Endothelial cell of umbilical vein (primary cell): ENCODE results near the gene HBM. TPM values are rescaled to one million over a fixed set of nuclear protein-coding genes. Genes with fewer than 3 reads are reported as not detected.

Experiments used
- BruUV-seq: library from RNA; stranded (reverse); fragments of 400-500 nt; replicated peaks from 2 replicates; lab custom pipeline; 2021; lab: Mats Ljungman, UMichigan
- CTCF ChIA-PET: fragments of 300-600, 350-600 bp; sonication (Branson Sonifier 250); formaldehyde crosslinking; loops from one replicate; lab custom pipeline; 2021; ENCODE audit warnings: antibody characterized with exemption, inconsistent platforms; lab: Charles Lee
- POLR2A ChIA-PET: fragments of 300-600, 350-600 bp; sonication (Branson Sonifier 250); formaldehyde crosslinking; loops from one replicate; lab custom pipeline; 2021; ENCODE audit warnings: antibody characterized with exemption, inconsistent platforms; lab: Charles Lee
- DNase-seq: peaks from one replicate; pipeline ENCODE4 v3.0.0-alpha.2; 2011; ENCODE audit warnings: low read depth, low spot score
- FAIRE-seq: peaks from 2 replicates; lab custom pipeline; 2011; peaks lifted over from hg19 to GRCh38; lab: Jason Lieb, UNC
- H2AFZ ChIP-seq: 2 replicates; pipeline ENCODE4 v1.6.0; 2012; ENCODE audit warnings: low read depth, low read length, control low read depth, inconsistent platforms
- H3K27ac ChIP-seq: 2 replicates; pipeline ENCODE4 v1.5.1; 2011; ENCODE audit warnings: low read depth, mild to moderate bottlenecking, control low read depth, low read length, moderate library complexity; ENCODE audit not compliant: insufficient read depth
- H3K27me3 ChIP-seq, 2 experiments: 2 replicates each; pipeline versions ENCODE4 v1.6.0 to v1.6.1; 2011; ENCODE audit warnings: low read length in 2 of 2, mixed read lengths in 1 of 2; ENCODE audit not compliant: control insufficient read depth in 2 of 2, insufficient read depth in 2 of 2
- H3K36me3 ChIP-seq, 2 experiments: 2 replicates in 1 of 2; 3 replicates in 1 of 2; pipeline ENCODE4 v1.5.1; 2011; ENCODE audit warnings: low read length in 2 of 2, mild to moderate bottlenecking in 1 of 2, moderate library complexity in 1 of 2; ENCODE audit not compliant: control insufficient read depth in 2 of 2, insufficient read depth in 2 of 2; ENCODE audit errors: extremely low read depth in 1 of 2
- H3K4me1 ChIP-seq: 3 replicates; pipeline ENCODE4 v1.5.1; 2011; ENCODE audit warnings: mild to moderate bottlenecking, low read length; ENCODE audit not compliant: control insufficient read depth, insufficient read depth; ENCODE audit errors: extremely low read depth
- H3K4me2 ChIP-seq: 2 replicates; pipeline ENCODE4 v1.6.1; 2011; ENCODE audit warnings: low read length, control low read depth, mixed read lengths; ENCODE audit not compliant: insufficient read depth
- H3K4me3 ChIP-seq, 3 experiments: fragments of 200-600 bp in 1 of 3; sonication (generic), shearing (Covaris generic) in 1 of 3; replicated peaks in 1 of 3; 2 replicates each; pipeline ENCODE4 v1.5.1; 2011 to 2016; ENCODE audit warnings: control low read depth in 3 of 3, low read length in 3 of 3, mild to moderate bottlenecking in 2 of 3, inconsistent platforms in 1 of 3, low read depth in 1 of 3, moderate library complexity in 1 of 3; ENCODE audit not compliant: insufficient read depth in 1 of 3
- H3K79me2 ChIP-seq: 2 replicates; pipeline ENCODE4 v1.6.0; 2012; ENCODE audit warnings: low read length, inconsistent platforms; ENCODE audit not compliant: control insufficient read depth, insufficient read depth
- H3K9ac ChIP-seq: replicated peaks from 2 replicates; pipeline ENCODE3; 2011; ENCODE audit warnings: low read length, control low read depth; ENCODE audit not compliant: insufficient read depth; ENCODE audit errors: extremely low read depth
- H3K9me1 ChIP-seq: replicated peaks from 3 replicates; pipeline ENCODE4 v1.6.0; 2011; ENCODE audit warnings: mild to moderate bottlenecking, low read length; ENCODE audit not compliant: control insufficient read depth, insufficient read depth; ENCODE audit errors: extremely low read depth
- H3K9me3 ChIP-seq: replicated peaks from 2 replicates; pipeline ENCODE4 v1.5.1; 2012; ENCODE audit warnings: low read length, inconsistent platforms; ENCODE audit not compliant: control insufficient read depth, insufficient read depth
- H4K20me1 ChIP-seq: replicated peaks from 2 replicates; pipeline ENCODE3; 2011; ENCODE audit warnings: mild to moderate bottlenecking, low read length; ENCODE audit not compliant: control insufficient read depth, insufficient read depth; ENCODE audit errors: extremely low read depth
- EZH2 ChIP-seq: IDR thresholded peaks from 2 replicates; pipeline ENCODE4 v1.6.1; 2012; ENCODE audit warnings: borderline replicate concordance, low read depth, mild to moderate bottlenecking, moderate library complexity, low read length, inconsistent platforms; ENCODE audit not compliant: severe bottlenecking
- FOS ChIP-seq: IDR thresholded peaks from 2 replicates; pipeline ENCODE4 v1.6.1; 2011; ENCODE audit warnings: mild to moderate bottlenecking, low read length, moderate library complexity, borderline replicate concordance; ENCODE audit not compliant: insufficient read depth
- GATA2 ChIP-seq: IDR thresholded peaks from 2 replicates; pipeline ENCODE4 v1.7.0; 2011; ENCODE audit warnings: low read depth, mild to moderate bottlenecking, moderate library complexity, mixed read lengths, low read length; ENCODE audit not compliant: insufficient read length, insufficient read depth
- JUN ChIP-seq: IDR thresholded peaks from 2 replicates; pipeline ENCODE4 v1.6.1; 2011; ENCODE audit warnings: borderline replicate concordance, low read depth; ENCODE audit not compliant: insufficient read length, insufficient read depth
- MYC ChIP-seq: IDR thresholded peaks from one replicate; pipeline ENCODE4 v1.6.1; 2011; ENCODE audit warnings: mild to moderate bottlenecking, low read depth, low read length
- POLR2A ChIP-seq: IDR thresholded peaks from 2 replicates; pipeline ENCODE4 v1.6.1; 2012; ENCODE audit warnings: low read depth, mild to moderate bottlenecking, control low read depth, low read length
- POLR2AphosphoS5 ChIP-seq: IDR thresholded peaks from 2 replicates; pipeline ENCODE4 v1.6.1; 2012; ENCODE audit warnings: low read depth, mild to moderate bottlenecking, control low read depth, low read length, moderate library complexity; ENCODE audit not compliant: insufficient read depth
- dilution Hi-C: fragments of 300-500 bp; cut with MboI; formaldehyde crosslinking; loops from one replicate; pipeline ENCODE4 v1.15.0; 2019; ENCODE audit warnings: low sequenced_read_pairs; ENCODE audit not compliant: extremely low pct_ligation_motif_present
- intact Hi-C: fragments of 100-400 bp; cut with micrococcal nuclease; formaldehyde crosslinking; loops from one replicate; pipeline ENCODE4 v1.10.0; 2022
- polyA plus RNA-seq, 4 experiments: library from polyadenylated mRNA; depleted of rRNA in 3 of 4; stranded (reverse) in 3 of 4; unstranded in 1 of 4; fragments of >200 nt; gene quantifications; 2 replicates each; pipeline versions ENCODE4 v1.2.1 to v1.2.3, GENCODE V29; 2011 to 2012; ENCODE audit warnings: missing spikeins in 1 of 4
- total RNA-seq: library from RNA; stranded (reverse); gene quantifications from 2 replicates; pipeline ENCODE4 v1.2.3, GENCODE V29; 2021
- TF ChIP-seq, protein P1 (sequence below), 2 donors: IDR thresholded peaks; 1 replicate in 1 of 2; 2 replicates in 1 of 2; pipeline ENCODE4 v1.5.1; 2011; ENCODE audit warnings: low read length in 2 of 2, mild to moderate bottlenecking in 2 of 2, moderate library complexity in 2 of 2, control low read depth in 1 of 2, inconsistent platforms in 1 of 2, low read depth in 1 of 2; ENCODE audit not compliant: insufficient read depth in 1 of 2; ENCODE audit errors: extremely low read depth in 1 of 2
- TF ChIP-seq, protein P2 (sequence below): IDR thresholded peaks from 2 replicates; pipeline ENCODE4 v1.6.1; 2011; ENCODE audit not compliant: insufficient read depth, insufficient read length

The HBM gene
- total and polyA plus RNA-seq, 2 donors (not counting 3 experiments of a cell fraction or from before 2014, with no cell fraction given), result not detected

DNA sequence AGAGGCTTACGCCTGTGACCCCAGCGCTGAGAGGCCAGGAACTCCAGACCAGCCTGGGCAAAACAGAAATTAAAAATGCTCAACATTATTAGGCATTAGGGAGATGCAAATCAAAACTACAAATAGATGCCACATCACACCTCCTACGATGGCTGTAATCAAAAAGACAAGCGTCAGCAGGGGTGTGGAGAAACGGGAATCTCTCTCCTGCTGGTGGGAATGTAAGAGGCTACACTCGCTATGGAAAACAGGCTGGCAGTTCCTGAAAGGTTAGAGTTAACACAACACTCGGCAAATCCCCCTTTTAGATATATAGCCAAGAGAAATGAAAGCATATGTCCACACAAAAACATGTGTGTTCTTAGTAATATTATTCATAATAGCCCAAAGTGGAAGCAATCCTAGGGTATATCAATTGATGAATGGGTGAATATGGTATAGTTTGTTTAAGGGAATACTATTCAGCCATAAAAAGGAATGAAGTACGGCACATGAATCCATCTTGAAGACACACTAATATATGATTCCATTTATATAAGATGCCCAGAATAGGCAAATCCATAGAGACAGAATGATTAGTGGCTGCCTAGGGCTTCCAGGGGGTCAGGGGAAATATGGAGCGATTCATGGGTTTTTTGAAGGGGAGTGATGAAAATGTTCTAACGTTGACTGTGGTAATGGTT lies 25.5 kb upstream of the HBM start:
- Histone ChIP-seq H3K9ac (no peak overlapping the region), H4K20me1 (no peaks in the 10 kb centered on the region), H3K9me3 (no peaks in the 10 kb centered on the region), H3K36me3 (no peaks in the 10 kb centered on the region), H3K27me3 (no peaks in the 10 kb centered on the region), H3K4me3 (no peak overlapping the region), H3K27ac (no peak overlapping the region), H3K4me2 (no peak overlapping the region), H2AFZ (no peak overlapping the region), H3K4me1 (peaks cover 3% of the 10 kb centered on the region), H3K9me1 (no peaks in the 10 kb centered on the region), H3K79me2 (peaks cover 12% of the 10 kb centered on the region)
- ChIA-PET POLR2A (no interaction called here), CTCF (interaction anchor here (1.1 to 1.8 kb wide), 2 partner anchors 33 to 40 kb away, joined by 3 to 7 read pairs; partner anchors contain the start of gene HBQ1)
- dilution Hi-C loops (no loop called here), intact Hi-C loops (no loop called here)
- TF ChIP-seq, protein P1, sequence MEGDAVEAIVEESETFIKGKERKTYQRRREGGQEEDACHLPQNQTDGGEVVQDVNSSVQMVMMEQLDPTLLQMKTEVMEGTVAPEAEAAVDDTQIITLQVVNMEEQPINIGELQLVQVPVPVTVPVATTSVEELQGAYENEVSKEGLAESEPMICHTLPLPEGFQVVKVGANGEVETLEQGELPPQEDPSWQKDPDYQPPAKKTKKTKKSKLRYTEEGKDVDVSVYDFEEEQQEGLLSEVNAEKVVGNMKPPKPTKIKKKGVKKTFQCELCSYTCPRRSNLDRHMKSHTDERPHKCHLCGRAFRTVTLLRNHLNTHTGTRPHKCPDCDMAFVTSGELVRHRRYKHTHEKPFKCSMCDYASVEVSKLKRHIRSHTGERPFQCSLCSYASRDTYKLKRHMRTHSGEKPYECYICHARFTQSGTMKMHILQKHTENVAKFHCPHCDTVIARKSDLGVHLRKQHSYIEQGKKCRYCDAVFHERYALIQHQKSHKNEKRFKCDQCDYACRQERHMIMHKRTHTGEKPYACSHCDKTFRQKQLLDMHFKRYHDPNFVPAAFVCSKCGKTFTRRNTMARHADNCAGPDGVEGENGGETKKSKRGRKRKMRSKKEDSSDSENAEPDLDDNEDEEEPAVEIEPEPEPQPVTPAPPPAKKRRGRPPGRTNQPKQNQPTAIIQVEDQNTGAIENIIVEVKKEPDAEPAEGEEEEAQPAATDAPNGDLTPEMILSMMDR (IDR thresholded peaks at IDR 0.05; ENCODE audit: extremely low read depth in 1 of 2, insufficient read depth in 1 of 2, low read depth in 1 of 2, low read length in 2 of 2), result no peak
- TF ChIP-seq GATA2, result no peak
- TF ChIP-seq JUN, result no peak
- TF ChIP-seq, protein P2, sequence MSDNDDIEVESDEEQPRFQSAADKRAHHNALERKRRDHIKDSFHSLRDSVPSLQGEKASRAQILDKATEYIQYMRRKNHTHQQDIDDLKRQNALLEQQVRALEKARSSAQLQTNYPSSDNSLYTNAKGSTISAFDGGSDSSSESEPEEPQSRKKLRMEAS, result no peak
- no peak for TF ChIP-seq FOS
- TF ChIP-seq MYC, result no peak
- no peak for TF ChIP-seq EZH2
- TF ChIP-seq POLR2A, result no peak
- TF ChIP-seq POLR2AphosphoS5, result no peak
- DNase-seq (no peak), FAIRE-seq (no peak)
- BruUV-seq, result no TSS peak
